ES-I3 (cell line): ENCODE measurements around the gene TOPBP1.

Source experiments
- H3K36me3 ChIP-seq: 2 replicates; pipeline ENCODE4 v1.6.1; 2013; ENCODE audit warnings: mild to moderate bottlenecking, low read length, control low read depth, moderate library complexity; ENCODE audit not compliant: insufficient read depth
- H3K4me1 ChIP-seq: 2 replicates; pipeline ENCODE4 v1.6.1; 2013; ENCODE audit warnings: mild to moderate bottlenecking, control low read depth, low read length; ENCODE audit not compliant: insufficient read depth
- H3K9ac ChIP-seq: 2 replicates; pipeline ENCODE4 v1.6.1; 2013; ENCODE audit warnings: low read depth, mild to moderate bottlenecking, low read length, moderate library complexity
- H3K9me3 ChIP-seq: 2 replicates; pipeline ENCODE4 v1.6.1; 2013; ENCODE audit warnings: mild to moderate bottlenecking, low read length, moderate library complexity; ENCODE audit not compliant: control insufficient read depth, insufficient read depth

The TOPBP1 gene

DNA sequence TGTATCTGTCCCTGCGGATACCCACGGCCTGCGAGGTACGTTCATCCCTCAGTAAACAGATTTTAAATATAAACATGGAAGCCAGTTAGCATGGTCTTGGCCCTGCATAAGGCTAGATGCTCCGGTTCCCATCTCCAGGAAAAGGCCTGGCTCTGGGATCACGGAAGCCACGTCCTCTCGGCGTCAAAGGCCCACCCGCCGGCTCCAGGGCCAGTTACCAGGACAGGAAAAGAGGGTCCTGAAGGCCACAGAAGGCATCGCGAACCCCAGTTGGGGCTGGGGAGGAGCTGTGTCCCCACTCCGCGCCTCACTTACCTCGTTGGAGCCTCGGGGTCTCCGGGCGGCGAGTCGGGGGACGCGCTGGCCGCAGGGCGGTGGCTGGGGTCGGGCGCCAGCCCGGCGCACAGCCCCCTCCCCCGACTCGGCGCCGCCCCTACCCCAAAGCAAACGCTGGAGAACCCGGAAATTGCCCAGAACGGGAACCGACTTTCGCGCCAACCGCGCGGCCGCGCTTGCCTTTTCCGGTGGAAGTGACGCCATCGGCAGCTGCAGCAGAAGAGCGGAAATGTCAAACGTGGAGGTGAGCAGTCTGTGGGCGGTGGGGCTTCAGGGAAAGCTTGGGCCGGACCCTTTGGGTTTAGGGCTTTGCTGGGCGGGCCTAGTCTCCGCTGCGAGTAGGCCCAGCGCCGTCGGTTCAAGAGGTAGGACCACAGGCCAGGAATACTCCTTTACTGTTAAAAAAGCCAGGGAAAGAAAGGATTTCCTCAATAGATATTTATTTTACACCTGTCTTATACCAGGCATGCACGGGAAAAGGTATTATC is at the start of gene TOPBP1:
Gene TOPBP1 (minus strand): TSS at position 488 of the 824 bp plus-strand sequence. CDS start 814 bp downstream, outside the sequence.
- Histone ChIP-seq H3K36me3 (no peaks in the 10 kb centered on the region; the same call in 1 of the 2 replicates), H3K9me3 (no peaks in the 10 kb centered on the region), H3K9ac (peak within 1 kb of the TSS; percentile 88), H3K4me1 (no peaks in the 10 kb centered on the region)

DNA sequence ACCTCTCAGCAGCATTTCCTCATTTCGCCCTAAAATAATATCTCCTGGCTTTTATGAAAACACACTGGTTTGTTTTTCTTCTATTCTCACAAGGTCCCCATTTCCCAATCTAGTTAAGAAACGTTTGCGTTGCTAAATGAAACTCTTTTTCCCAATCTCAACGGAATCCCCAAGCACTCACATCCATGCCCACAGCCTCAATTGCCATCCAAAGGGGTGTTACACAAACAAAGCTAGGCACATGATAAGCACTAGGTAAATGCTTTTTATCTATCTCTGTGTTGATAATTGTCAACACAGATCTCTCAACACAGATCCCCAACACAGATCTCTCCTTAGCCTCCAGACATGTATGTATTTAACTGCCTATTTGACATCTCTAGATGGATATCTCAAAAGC is 49.3 kb upstream of the TOPBP1 start:
- H3K36me3 ChIP-seq: no peaks in the 10 kb centered on the region

DNA sequence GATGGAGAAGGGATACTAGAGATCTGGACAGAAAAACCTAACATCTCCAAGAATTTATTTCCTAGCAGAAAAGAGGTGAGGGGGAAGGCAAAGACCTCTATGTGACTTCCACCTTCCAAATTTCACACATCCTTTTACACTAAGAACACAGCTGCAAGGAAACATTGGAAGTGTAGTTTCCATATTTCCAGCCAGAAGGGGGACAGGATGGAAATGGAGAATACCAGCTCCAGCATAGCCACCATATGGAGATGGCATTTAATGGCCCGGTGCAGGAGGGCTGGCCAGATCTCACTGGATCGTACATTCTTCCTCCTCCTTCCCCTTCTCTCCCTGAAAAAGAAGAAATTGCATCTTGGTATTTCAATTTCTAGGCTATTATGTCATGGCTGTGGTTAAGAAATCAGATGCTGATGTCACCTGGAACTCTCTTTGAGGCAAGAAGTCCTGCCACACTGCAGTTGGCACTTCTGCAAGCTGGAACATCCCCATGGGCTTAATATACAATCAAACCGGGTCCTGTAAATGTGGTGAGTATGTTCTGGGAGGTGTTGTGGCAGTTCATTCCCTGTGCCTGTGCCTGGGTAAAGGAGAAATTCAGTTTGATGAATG is 47.5 kb upstream of the TOPBP1 start:
- H3K36me3 ChIP-seq: no peaks in the 10 kb centered on the region
- H3K9ac ChIP-seq: no peak overlapping the region
- H3K9me3 ChIP-seq: no peaks in the 10 kb centered on the region
- no peaks in the 10 kb centered on the region for H3K4me1 ChIP-seq

More for the DNA sequence above, 49.3 kb upstream of the TOPBP1 start:
- Histone ChIP-seq H3K9me3 (no peaks in the 10 kb centered on the region), H3K9ac (no peak overlapping the region), H3K4me1 (no peaks in the 10 kb centered on the region)

DNA sequence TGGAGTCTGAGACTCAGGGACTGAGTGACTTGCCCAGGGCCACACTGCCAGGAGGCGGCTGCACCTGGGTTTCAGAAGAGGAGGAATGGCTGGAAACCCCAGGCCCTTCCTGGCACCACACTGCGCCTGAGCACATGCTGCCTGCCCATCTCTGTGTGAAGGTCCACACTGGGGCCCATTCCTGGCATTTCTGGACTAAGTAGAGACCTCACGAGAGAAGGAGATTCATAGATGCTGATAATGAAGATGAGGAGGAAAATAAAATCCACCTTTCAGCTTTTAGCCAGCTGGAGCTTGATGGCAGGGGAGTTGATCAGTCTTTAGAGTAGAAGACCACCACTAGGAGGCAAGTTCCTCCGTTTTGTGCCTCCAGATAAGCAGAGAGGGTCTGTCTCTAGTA is 44.3 kb upstream of the TOPBP1 start:
- no peaks in the 10 kb centered on the region for H3K4me1 ChIP-seq
- H3K36me3 ChIP-seq: no peaks in the 10 kb centered on the region
- H3K9ac ChIP-seq: no peak overlapping the region
- H3K9me3 ChIP-seq: no peaks in the 10 kb centered on the region

DNA sequence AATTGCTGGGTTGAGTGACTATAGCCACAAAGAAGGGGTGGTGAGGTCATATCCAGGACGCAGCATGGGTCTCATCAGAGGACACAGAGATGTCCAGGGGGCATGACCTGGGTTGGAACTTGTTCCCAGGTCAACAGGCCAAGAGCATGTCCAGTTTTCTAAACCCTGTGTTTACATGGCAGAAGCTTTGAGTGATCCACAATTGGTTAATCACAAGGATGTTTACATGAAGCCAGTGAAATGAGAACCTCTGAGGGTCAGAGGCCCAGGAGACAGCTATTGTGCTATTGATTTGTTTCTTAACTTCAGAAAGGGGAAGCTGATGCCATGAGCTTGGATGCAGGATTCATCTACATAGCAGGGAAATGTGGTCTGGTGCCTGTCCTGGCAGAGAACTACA is 42.2 kb upstream of the TOPBP1 start:
- Histone ChIP-seq H3K9ac (no peak overlapping the region), H3K4me1 (no peaks in the 10 kb centered on the region), H3K9me3 (no peaks in the 10 kb centered on the region), H3K36me3 (no peaks in the 10 kb centered on the region)

DNA sequence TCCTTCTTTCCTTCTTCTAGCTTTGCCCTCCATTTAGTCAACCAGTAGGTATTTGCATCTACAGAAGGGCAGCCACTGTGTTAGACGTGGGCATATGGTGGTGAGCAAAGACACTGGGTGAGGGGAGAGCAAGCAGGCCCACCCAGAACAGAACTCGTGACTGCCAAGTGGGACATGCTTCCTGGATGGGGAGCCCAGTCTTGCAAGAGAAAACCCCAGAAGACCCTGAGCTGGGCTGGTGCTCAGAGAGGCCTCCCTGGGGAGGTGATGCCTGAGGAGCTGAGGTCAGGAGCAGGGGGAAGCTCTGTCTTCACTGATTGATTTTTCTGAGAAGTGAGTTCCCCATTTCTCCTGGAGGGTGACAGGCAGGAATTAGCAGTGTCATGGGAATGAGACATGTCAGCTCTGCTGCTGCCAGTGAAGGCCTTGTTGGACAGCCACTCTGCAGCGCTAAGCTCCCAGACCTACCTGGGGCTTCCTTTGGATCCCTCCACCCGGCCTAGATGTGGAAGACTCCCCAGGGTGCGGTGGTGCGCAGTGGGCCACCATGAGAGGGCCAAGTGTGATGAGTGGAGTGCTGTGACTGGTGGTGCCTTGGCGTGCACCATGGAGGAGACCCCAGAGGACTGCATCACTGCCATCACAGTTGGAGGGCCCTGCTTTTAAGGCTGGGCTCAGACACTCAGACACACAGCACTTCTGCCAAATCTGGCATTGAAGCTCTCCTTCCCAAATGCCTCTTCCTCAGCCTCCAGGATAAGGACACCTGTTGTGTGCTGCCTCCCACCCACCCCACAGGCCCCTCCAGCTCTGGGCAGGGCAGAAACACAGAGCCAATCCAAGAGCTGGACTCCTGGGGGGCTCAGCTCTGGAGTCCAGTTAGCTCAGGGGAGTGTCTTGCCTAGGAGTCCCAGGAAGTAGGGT is 40.0 kb upstream of the TOPBP1 start:
- Histone ChIP-seq H3K4me1 (no peaks in the 10 kb centered on the region), H3K36me3 (no peaks in the 10 kb centered on the region; the same call in 1 of the 2 replicates), H3K9ac (no peak overlapping the region), H3K9me3 (no peaks in the 10 kb centered on the region)

DNA sequence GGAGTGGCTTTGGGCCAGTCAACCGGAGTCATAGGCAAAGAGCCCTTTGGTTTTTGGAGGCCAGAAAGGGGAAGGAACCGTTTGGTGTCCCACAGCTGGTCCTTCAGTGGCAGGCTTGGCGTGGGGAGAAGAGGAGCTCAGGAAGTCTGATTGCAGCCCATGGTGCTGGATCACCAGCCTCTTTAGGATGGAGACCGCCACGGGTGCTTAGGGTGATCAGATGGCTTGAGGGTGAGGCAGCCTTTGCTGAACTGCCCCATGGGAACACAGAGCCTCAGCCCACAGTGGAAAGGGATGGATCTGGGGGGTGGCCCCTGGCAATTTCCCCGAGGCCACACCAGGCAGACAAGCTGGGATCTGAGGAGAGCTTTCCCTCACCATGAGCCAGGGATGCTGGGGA is 38.6 kb upstream of the TOPBP1 start:
- no peaks in the 10 kb centered on the region; the same call in 1 of the 2 replicates for H3K36me3 ChIP-seq
- no peaks in the 10 kb centered on the region for H3K4me1 ChIP-seq
- H3K9ac ChIP-seq: no peak overlapping the region
- no peaks in the 10 kb centered on the region for H3K9me3 ChIP-seq

DNA sequence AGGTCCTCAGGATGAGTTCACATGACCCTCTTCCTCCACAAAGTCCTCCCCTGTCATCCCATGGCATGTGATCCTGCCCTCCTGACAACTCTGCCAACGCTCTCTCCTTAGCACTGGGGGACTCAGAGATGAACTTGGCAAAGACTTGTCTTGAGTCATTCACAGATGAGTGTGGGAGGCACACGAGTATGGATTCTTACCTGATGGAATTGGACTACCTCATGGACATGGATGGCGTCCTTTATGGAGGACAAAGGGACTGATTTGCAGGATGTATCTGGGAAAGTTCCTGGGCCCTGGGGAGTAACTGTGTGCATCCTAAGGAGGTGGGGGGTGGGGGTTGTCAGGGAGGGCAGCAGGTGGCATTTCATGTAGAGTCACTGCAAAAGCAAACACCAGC is 38.2 kb upstream of the TOPBP1 start:
- H3K9ac ChIP-seq: no peak overlapping the region
- H3K9me3 ChIP-seq: no peaks in the 10 kb centered on the region
- H3K36me3 ChIP-seq: no peaks in the 10 kb centered on the region; the same call in 1 of the 2 replicates
- no peaks in the 10 kb centered on the region for H3K4me1 ChIP-seq

DNA sequence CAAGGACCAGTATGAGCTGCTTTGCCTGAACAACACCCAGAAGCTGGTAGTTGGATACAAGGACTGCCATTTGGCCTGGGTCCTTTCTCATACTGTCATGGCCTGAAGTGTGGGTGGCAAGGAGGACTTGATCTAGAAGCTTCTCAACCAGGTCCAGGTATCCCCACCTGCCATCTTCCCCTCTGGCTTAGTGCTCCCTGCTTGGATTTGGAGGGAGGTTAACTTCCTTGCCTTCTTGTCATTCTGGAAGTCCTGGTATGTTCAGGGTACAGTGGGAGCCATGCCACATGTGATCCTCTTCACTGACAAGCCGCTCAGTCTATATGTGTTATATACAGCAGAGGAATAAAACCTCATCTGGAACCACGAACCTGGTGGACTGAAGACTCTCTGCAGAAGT is 37.7 kb upstream of the TOPBP1 start:
- no peak overlapping the region for H3K9ac ChIP-seq
- no peaks in the 10 kb centered on the region; the same call in 1 of the 2 replicates for H3K36me3 ChIP-seq
- H3K9me3 ChIP-seq: no peaks in the 10 kb centered on the region

DNA sequence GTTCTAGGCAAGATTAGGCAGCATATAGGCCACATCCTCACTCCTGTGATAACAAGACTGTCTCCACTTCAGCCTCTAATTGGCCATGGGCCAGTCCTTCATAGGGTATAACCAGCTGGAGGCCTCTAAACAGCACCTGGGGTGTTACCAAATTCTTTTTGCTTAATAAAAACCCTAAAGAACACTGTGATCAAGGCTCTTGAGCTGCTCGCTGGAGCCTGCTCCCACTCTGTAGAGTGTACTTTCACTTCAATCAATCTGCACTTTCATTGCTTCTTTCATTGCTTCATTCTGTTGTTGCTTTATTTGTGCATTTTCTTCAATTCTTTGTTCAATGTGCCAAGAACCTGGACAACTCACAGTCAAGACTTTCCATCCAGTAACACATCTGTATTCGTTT is 36.2 kb upstream of the TOPBP1 start:
- H3K9ac ChIP-seq: no peak overlapping the region
- H3K4me1 ChIP-seq: no peaks in the 10 kb centered on the region
- H3K9me3 ChIP-seq: no peaks in the 10 kb centered on the region
- H3K36me3 ChIP-seq: no peaks in the 10 kb centered on the region; the same call in 1 of the 2 replicates

More for the DNA sequence above, 37.7 kb upstream of the TOPBP1 start:
- H3K4me1 ChIP-seq: no peaks in the 10 kb centered on the region

DNA sequence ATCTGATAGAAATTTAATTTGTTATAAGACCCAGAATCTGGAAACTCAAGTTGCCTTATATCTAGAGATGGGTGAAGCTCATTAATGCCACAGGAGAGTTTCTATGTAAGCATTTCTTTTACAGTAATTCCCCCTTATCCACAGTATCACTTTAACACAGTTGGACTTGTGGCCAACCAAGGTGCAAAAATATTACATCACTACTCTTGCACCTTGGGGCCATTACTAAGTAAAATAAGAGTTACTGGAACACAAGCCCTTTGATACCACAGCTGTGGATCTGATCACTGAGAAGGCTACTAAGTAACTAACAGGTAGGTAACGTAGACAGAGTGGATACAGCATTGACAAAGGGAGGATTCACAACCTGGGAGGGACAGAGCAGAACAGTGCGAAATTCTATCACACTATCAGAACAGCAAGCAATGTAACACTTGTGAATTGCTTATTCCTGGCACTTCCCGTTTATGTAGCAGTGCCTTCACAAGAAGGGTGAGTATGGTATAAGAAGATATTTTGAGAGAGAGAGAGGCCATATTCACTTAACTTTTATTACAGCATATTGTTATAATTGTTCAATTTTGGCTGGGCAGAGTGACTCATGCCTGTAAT is 33.9 kb upstream of the TOPBP1 start:
- no peaks in the 10 kb centered on the region for H3K4me1 ChIP-seq
- no peaks in the 10 kb centered on the region; the same call in 1 of the 2 replicates for H3K36me3 ChIP-seq
- H3K9me3 ChIP-seq: no peaks in the 10 kb centered on the region
- H3K9ac ChIP-seq: no peak overlapping the region

DNA sequence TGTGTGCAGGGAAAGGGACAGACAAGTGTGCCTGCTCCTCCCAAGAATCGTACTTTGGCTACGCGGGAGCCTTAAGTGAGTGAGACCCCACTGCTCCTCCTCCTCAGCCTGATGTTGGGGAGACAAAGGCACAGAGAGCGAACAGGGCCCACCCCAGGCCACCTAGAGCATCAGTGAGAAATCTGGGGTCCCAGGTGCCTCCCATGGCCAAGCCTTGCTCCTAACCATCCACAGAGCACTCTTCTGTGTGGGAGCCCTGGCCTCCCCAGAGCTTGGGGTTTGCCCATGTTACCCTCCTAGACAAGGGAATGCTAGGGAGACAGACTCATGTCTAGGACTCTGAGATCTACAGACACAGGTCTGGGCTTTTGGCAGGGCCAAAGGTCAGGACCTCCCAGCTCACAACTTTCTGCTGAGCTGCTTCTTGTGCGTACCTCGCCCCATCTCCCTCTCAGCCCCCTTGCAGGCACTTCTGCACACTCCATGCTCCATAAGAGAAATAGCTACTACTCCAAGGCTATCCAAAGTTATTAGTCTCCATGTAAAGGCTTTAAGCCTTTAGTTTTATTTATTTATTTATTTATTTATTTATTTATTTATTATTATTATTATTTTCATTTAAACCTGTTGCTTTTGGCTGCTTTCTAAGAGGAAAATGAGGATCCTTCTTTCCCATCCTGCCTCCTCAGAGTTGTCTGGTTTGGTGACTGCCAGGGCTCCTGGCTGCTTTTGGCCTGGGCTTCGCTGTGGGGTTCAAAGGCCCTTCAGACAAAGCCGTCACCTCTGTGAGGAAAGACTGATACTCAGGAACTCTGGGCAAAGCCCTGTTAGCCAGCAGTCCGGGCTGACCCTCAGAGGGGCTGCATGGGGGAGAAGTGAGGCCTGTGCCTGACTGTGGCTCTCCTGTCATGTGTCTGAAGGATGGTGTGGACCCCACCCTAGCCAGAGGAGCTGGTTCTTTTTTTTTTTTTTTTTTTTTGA is 32.8 kb upstream of the TOPBP1 start:
- no peak overlapping the region for H3K9ac ChIP-seq
- H3K4me1 ChIP-seq: no peaks in the 10 kb centered on the region
- H3K36me3 ChIP-seq: no peaks in the 10 kb centered on the region; the same call in 1 of the 2 replicates
- no peaks in the 10 kb centered on the region for H3K9me3 ChIP-seq

DNA sequence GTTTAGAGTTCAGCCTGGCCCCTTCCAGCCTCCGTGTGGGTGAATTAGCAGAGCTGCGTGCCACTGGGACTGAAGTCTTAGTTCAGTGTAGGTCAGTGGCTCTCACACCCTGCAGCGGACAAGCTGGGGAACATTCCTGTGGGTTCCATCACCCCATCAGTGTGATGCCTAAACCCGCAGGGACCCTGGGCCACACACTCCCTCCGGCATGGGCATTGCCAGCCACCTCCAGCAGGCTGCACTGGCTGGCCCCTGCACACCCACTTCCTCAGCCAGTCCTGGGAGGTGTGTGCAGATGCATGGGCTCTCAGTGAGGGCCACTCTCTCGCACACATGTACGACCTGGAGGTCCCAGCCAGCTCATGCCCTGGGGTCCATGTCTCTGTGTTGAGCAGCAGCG is 32.1 kb upstream of the TOPBP1 start:
- Histone ChIP-seq H3K9me3 (no peaks in the 10 kb centered on the region), H3K36me3 (no peaks in the 10 kb centered on the region; the same call in 1 of the 2 replicates), H3K4me1 (no peaks in the 10 kb centered on the region), H3K9ac (no peak overlapping the region)
